Ovary (tissue), 9 donors: ENCODE results near the gene ALPK3. TPM values are rescaled to one million over a fixed set of nuclear protein-coding genes. Genes with fewer than 3 reads are reported as not detected.
A peak's percentile ranks its signal among the peaks of the same experiment; 100 is the strongest.

ENCODE experiments used
- DNase-seq, 5 donors: peaks; one replicate each; pipeline ENCODE4 v3.0.0-alpha.2; 2019 to 2020
- H3K27ac ChIP-seq, 2 donors: fragments of 200-600 bp; one replicate each; pipeline versions ENCODE4 v1.5.1 to v1.8.0; 2019 to 2022
- H3K27me3 ChIP-seq: fragments of 200-600 bp; one replicate; pipeline ENCODE4 v1.8.0; 2022
- H3K36me3 ChIP-seq: fragments of 200-600 bp; sonication (generic); one replicate; pipeline ENCODE4 v1.5.1; 2019
- H3K4me1 ChIP-seq: one replicate; pipeline ENCODE4 v1.8.1; 2013; ENCODE audit warnings: mild to moderate bottlenecking, moderate library complexity; ENCODE audit not compliant: insufficient read depth
- H3K4me3 ChIP-seq: fragments of 200-600 bp; sonication (generic); one replicate; pipeline ENCODE4 v1.5.1; 2017
- H3K9me3 ChIP-seq, 2 donors: fragments of 200-600 bp in 1 of 2; sonication (generic) in 1 of 2; one replicate each; pipeline versions ENCODE4 v1.5.1 to v1.8.1; 2013 to 2019; ENCODE audit warnings: mild to moderate bottlenecking in 1 of 2, moderate library complexity in 1 of 2
- EP300 ChIP-seq: sonication (generic); formaldehyde crosslinking; IDR thresholded peaks from one replicate; pipeline ENCODE4 v1.6.1; 2017; ENCODE audit warnings: antibody characterized with exemption
- POLR2A ChIP-seq: fragments of 450-650 bp; IDR thresholded peaks from one replicate; pipeline ENCODE4 v1.6.1; 2017; ENCODE audit warnings: antibody characterized with exemption, mild to moderate bottlenecking, moderate library complexity
- WGBS, 3 donors: extraction: QIAGEN DNeasy Blood & Tissue Kit in 1 of 3; methylation state at CpG; one replicate each; pipeline versions ENCODE4 v1.1.5 to v1.1.7; 2013 to 2017; 5-methylcytosine and 5-hydroxymethylcytosine counted together
- intact Hi-C, 4 donors: fragments of 100-400 bp; cut with DNase I; formaldehyde crosslinking; loops; one replicate each; pipeline versions ENCODE4 v1.11.0 to v1.15.1; 2022 to 2023
- polyA plus RNA-seq, 2 donors: library from polyadenylated mRNA; stranded (reverse); fragments of 200-250 nt in 1 of 2; fragments of 350-450 nt in 1 of 2; fragmentation: Illumina TruSeq in 1 of 2; extraction: RNeasy Lipid Tissue Mini Kit (QIAGEN cat#74804) in 1 of 2; gene quantifications; one replicate each; pipeline ENCODE4 v1.2.3, GENCODE V29; 2013 to 2014
- total RNA-seq, 7 donors: library from RNA; depleted of rRNA in 2 of 7; stranded (reverse); fragments of >200 nt in 2 of 7; fragmentation: NEBNext Ultra II Directional in 3 of 7; extraction: Animal tissue kit (Norgen Biotek cat#: 25700) in 3 of 7; gene quantifications; one replicate each; pipeline versions ENCODE4 v1.1.0 to v1.2.4, GENCODE V29; 2016 to 2023
- TF ChIP-seq, protein P1 (sequence below), 3 donors: fragments of 450-650 bp in 2 of 3; fragments of 200-600 bp in 1 of 3; IDR thresholded peaks; one replicate each; pipeline versions ENCODE4 v1.5.1 to v1.8.0; 2016 to 2022; ENCODE audit warnings: antibody characterized with exemption in 3 of 3, mild to moderate bottlenecking in 1 of 3
- donor health status: DM: no; HTN: no; CAD: no; lungs with moderate emphysema.
- donor health status: DM: no; HTN: no; CAD: no.
- donor health status: Bipolar disorder and iron deficiency.
- donor health status: DM: yes; HTN: yes; CAD: no.
- donor health status: DM: no; HTN: no; CAD: no.
- donor health status: DM: yes; HTN: yes; CAD: no.

Gene ALPK3
- total and polyA plus RNA-seq, 9 donors, result 0.48 to 2.8 (median 1.0) TPM

- Histone ChIP-seq H3K27me3 (no peaks in the 10 kb centered on the region), H3K4me3 (no peak overlapping the region), H3K9me3 (no peaks in the 10 kb centered on the region), H3K27ac (peak overlapping the region in 1 of 2 donors; percentile 29), H3K4me1 (peaks cover 14% of the 10 kb centered on the region), H3K36me3 (no peaks in the 10 kb centered on the region)
- DNase-seq, result peak in 1 of 5 donors; percentile 48
- TF ChIP-seq, protein P1, sequence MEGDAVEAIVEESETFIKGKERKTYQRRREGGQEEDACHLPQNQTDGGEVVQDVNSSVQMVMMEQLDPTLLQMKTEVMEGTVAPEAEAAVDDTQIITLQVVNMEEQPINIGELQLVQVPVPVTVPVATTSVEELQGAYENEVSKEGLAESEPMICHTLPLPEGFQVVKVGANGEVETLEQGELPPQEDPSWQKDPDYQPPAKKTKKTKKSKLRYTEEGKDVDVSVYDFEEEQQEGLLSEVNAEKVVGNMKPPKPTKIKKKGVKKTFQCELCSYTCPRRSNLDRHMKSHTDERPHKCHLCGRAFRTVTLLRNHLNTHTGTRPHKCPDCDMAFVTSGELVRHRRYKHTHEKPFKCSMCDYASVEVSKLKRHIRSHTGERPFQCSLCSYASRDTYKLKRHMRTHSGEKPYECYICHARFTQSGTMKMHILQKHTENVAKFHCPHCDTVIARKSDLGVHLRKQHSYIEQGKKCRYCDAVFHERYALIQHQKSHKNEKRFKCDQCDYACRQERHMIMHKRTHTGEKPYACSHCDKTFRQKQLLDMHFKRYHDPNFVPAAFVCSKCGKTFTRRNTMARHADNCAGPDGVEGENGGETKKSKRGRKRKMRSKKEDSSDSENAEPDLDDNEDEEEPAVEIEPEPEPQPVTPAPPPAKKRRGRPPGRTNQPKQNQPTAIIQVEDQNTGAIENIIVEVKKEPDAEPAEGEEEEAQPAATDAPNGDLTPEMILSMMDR (IDR thresholded peaks at IDR 0.05), result no peak
- TF ChIP-seq EP300, result no peak
- no peak for TF ChIP-seq POLR2A
- 39 to 43% (median 41%) methylated on average over 3 of the region's 3 CpGs for WGBS, 3 donors
- intact Hi-C loops, result loop anchor here in 2 of 4 donors (1.0 to 10.0 kb wide), 3 partner anchors 65 to 231 kb away; partner anchors contain the start of gene ZNF592 (in 1 of the 2)
Measured at GRCh38 chr15:84819291-84819768, 2.2 kb downstream of the ALPK3 start.

DNA sequence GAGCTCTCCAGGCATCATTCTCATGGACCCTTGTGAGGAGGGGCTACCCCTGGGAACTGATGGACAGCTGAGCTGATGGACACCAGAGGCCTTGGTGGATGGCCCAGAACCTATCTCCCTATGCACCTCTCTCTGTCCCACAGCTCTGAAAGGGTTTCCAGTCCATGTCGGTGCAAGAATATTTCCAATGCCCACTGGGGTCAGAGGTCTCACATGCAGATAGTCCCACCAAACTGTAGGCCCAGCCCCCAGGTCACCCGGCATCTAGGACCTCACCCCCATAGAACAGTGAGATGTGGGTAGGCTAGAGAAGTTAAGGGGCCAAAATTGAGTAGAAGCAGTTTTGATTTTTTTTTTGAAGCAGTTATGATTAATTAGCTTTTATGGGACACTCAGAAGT lies 2.6 kb downstream of the ALPK3 start:
- H3K4me3 ChIP-seq, result no peak overlapping the region
- no peaks in the 10 kb centered on the region for H3K9me3 ChIP-seq
- intact Hi-C loops, result loop anchor here (1.0 to 10.0 kb wide), 7 partner anchors 65 to 231 kb away; partner anchors contain the start of genes NMB (in 2 of the 4), ZNF592 (in 2 of the 4) and WDR73 (in 1 of the 4)
- peaks cover 19% of the 10 kb centered on the region for H3K4me1 ChIP-seq
- 89 to 94% (median 91%) methylated on average over 2 of the region's 2 CpGs for WGBS, 3 donors
- DNase-seq, result no peak
- TF ChIP-seq, protein P1 (IDR thresholded peaks at IDR 0.05), result no peak
- TF ChIP-seq EP300 (no peak), POLR2A (no peak)
- no peaks in the 10 kb centered on the region for H3K36me3 ChIP-seq
- H3K27ac ChIP-seq, result peak overlapping the region in 1 of 2 donors; percentile 29
- no peaks in the 10 kb centered on the region for H3K27me3 ChIP-seq

DNA sequence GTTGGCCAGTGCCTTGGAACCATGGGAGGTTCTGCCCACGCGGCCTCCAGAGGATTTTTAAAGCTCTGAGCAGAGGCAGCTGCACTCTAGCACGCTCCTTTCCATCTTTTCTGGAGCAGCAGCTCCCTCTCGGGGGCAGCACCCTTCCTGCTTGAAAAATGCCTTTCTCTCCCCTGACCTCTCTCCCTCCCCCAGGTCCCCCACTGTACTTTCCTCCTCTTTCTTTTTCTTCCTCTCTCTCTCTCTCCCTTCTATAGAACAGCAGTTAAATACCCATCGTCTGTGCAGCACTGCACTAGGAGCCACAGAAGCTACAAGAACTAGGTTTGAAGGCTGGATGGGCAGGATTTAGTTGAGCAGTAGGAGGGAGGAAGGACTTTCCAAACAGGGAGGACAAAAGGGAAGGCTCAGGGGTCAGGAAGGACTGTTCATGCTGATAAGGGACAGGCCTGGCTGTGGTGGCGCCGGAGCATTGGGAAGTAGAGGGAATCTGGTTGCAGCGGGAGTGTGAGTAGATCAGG lies 4.4 kb downstream of the ALPK3 start:
- peak; percentile 49 to 65 (median 59) for DNase-seq
- H3K4me1 ChIP-seq, result peaks cover 25% of the 10 kb centered on the region
- H3K27me3 ChIP-seq, result no peaks in the 10 kb centered on the region
- H3K9me3 ChIP-seq, result no peaks in the 10 kb centered on the region
- H3K27ac ChIP-seq, result peak overlapping the region in 1 of 2 donors; percentile 51
- H3K36me3 ChIP-seq, result no peaks in the 10 kb centered on the region
- H3K4me3 ChIP-seq, result no peak overlapping the region
- intact Hi-C loops, result loop anchor here in 3 of 4 donors (5.0 to 10.0 kb wide), 4 partner anchors 74 to 167 kb away; partner anchors contain the start of genes NMB (in 2 of the 3), WDR73 (in 1 of the 3) and ZNF592 (in 1 of the 3)
- TF ChIP-seq POLR2A, result no peak
- TF ChIP-seq, protein P1 (IDR thresholded peaks at IDR 0.05), result peak in 1 of 3 donors; percentile 33
- TF ChIP-seq EP300, result no peak
- 30 to 39% (median 37%) methylated on average over 8 of the region's 8 CpGs for WGBS, 3 donors

DNA sequence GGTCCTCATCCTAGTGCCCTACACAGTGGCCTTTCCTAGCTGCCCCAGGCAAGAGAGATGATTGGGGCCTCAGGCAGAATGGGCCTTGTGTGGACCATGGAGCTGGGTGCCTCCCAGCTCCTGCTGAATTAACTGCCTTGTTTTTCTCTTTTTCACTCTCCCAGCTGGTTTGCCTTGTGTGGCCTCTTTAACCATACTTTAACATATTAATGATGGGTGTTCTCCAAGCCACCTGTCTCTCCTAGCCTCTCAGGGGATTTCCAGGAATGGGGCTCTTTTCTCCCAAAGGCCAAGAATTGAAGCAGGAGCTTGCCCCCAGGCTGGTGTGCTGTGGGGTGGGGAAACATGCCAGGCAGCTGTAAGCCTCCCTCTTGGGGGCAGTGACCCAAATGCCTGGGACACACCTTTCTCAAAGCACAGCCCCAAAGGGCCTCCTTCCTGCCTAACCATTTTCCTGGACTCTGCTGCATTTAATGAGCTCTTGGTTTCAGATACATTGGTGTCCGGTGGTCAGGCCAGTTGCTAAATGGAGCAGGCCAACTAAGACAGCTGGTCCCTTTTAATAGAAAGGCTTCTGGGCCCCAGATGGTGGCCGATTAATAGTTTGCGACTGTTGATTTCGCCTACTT lies 5.6 kb downstream of the ALPK3 start:
- Histone ChIP-seq H3K4me3 (no peak overlapping the region), H3K27me3 (no peaks in the 10 kb centered on the region), H3K9me3 (no peaks in the 10 kb centered on the region), H3K27ac (peak overlapping the region; percentile 20 to 45), H3K4me1 (peaks cover 23% of the 10 kb centered on the region), H3K36me3 (no peaks in the 10 kb centered on the region)
- WGBS, 3 donors, result 74 to 82% (median 79%) methylated on average over 4 of the region's 4 CpGs
- TF ChIP-seq, protein P1 (IDR thresholded peaks at IDR 0.05), result no peak
- TF ChIP-seq POLR2A (no peak), EP300 (no peak)
- DNase-seq, result peak in 1 of 5 donors; percentile 14
- intact Hi-C loops, result loop anchor here in 3 of 4 donors (5.0 to 10.0 kb wide), 4 partner anchors 75 to 168 kb away; partner anchors contain the start of genes NMB (in 2 of the 3), WDR73 (in 1 of the 3) and ZNF592 (in 1 of the 3)
